SKM-1 (cell line): ENCODE results near the gene KRT36.

ENCODE experiments used
- DNase-seq: peaks from one replicate; lab custom pipeline; 2025; ENCODE audit not compliant: unreplicated experiment; lab: John Stamatoyannopoulos, UW

Gene KRT36

GRCh38 chr17:41480136-41480535, 9.6 kb downstream of the KRT36 start:
- DNase-seq: peak; percentile 11

GRCh38 chr17:41478237-41478636, 11.5 kb downstream of the KRT36 start:
- no peak for DNase-seq

- no peak for DNase-seq
These were observed 12.6 kb downstream of the KRT36 start for GRCh38 chr17:41476866-41477815.

GRCh38 chr17:41475421-41475820, 14.3 kb downstream of the KRT36 start:
- DNase-seq: no peak

- no peak for DNase-seq
These were observed 14.8 kb downstream of the KRT36 start for GRCh38 chr17:41474863-41475262.

GRCh38 chr17:41468346-41468745, 21.4 kb downstream of the KRT36 start:
- DNase-seq: no peak

GRCh38 chr17:41467561-41467960, 22.1 kb downstream of the KRT36 start:
- no peak for DNase-seq

GRCh38 chr17:41466988-41467387, 22.7 kb downstream of the KRT36 start, which contains the start of gene KRT32:
Gene KRT32, minus strand, starts transcription at chr17:41467386. Its CDS starts 61 bp downstream, at chr17:41467325.
- DNase-seq: no peak

- DNase-seq: no peak
These were observed 25.0 kb downstream of the KRT36 start for GRCh38 chr17:41464682-41465081.

- DNase-seq: no peak
These were observed 25.5 kb downstream of the KRT36 start for GRCh38 chr17:41464173-41464572.

GRCh38 chr17:41463746-41464145, 26.0 kb downstream of the KRT36 start:
- DNase-seq: no peak

- no peak for DNase-seq
These were observed 27.0 kb downstream of the KRT36 start for GRCh38 chr17:41462705-41463104.

GRCh38 chr17:41457676-41458075, 32.0 kb downstream of the KRT36 start:
- DNase-seq: no peak

- DNase-seq: no peak
These were observed 33.5 kb downstream of the KRT36 start for GRCh38 chr17:41456204-41456603.

- no peak for DNase-seq
These were observed 34.5 kb downstream of the KRT36 start for GRCh38 chr17:41455236-41455635.

GRCh38 chr17:41453066-41453465, 36.6 kb downstream of the KRT36 start:
- no peak for DNase-seq

GRCh38 chr17:41452281-41452680, 37.4 kb downstream of the KRT36 start:
- no peak for DNase-seq

- DNase-seq: no peak
These were observed 38.5 kb downstream of the KRT36 start for GRCh38 chr17:41451154-41451728.

- DNase-seq: no peak
These were observed 40.7 kb downstream of the KRT36 start for GRCh38 chr17:41449008-41449407.

- DNase-seq: no peak
These were observed 41.2 kb downstream of the KRT36 start for GRCh38 chr17:41448506-41448905.

- DNase-seq: no peak
These were observed 42.9 kb downstream of the KRT36 start for GRCh38 chr17:41446806-41447205.

GRCh38 chr17:41444640-41445039, 45.1 kb downstream of the KRT36 start:
- no peak for DNase-seq
